Stimulated activated CD8-positive, alpha-beta memory T cell treated with anti-CD3 and anti-CD28 coated beads, Interleukin-12 subunit alpha, Interleukin-12 subunit beta, amount 100 ng/mL, for 1 hour (primary cell): ENCODE measurements around the gene MTHFD2L.

ENCODE experiments used
- DNase-seq: peaks from one replicate; pipeline ENCODE4 v3.0.0-alpha.2; 2020; ENCODE audit warnings: low read depth

Gene MTHFD2L

GRCh38 chr4:74307170-74307569 is 149.3 kb downstream of the MTHFD2L start:
- DNase-seq, result no peak

GRCh38 chr4:74308215-74308614 is 150.3 kb downstream of the MTHFD2L start, which contains the start of gene EPGN:
Gene EPGN (plus strand): TSS chr4:74308470. CDS start chr4:74308534, 64 bp downstream.
- no peak for DNase-seq

DNA sequence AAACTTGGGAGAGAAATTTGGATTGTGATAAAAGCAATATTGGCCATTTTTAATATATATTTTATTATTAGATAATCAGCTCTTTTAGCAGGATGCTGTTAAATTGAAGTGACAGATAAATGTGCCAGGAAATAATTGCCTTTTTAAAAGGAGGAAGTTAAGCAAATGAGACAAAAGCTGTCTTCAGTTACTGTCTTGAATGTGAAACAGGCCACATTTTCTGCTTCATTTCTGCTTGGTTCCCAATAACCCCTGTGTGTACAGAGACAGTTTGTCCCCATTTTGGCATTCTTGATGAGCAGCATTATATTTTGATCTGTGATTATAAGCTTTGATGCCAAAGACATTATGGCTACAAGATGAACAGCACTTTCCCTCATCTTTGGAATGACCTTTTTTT is 151.3 kb downstream of the MTHFD2L start:
- no peak for DNase-seq

DNA sequence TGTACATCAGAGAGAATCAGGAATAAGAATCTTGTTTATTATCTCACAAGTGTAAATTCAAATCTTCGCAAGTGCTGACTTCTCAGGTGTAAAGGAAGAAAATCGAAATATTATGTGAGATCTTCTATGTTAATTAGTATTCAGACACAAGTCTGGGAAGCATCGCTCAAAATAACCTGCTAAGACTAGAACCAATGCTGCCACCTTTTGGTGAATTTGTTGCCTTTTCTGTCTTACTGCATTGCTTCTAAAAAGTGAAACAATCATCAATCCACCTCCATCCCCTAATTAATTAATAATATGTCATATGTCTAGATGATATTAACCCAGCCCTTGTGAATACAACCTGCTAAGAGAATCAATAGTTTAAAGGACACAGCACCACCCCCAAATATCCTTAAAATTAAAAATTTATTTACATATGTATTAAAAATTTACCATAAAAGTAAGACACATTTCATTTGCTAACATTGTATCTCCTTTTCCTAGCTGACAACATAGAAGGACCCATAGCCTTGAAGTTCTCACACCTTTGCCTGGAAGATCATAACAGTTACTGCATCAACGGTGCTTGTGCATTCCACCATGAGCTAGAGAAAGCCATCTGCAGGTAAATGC is 153.9 kb downstream of the MTHFD2L start:
- no peak for DNase-seq

DNA sequence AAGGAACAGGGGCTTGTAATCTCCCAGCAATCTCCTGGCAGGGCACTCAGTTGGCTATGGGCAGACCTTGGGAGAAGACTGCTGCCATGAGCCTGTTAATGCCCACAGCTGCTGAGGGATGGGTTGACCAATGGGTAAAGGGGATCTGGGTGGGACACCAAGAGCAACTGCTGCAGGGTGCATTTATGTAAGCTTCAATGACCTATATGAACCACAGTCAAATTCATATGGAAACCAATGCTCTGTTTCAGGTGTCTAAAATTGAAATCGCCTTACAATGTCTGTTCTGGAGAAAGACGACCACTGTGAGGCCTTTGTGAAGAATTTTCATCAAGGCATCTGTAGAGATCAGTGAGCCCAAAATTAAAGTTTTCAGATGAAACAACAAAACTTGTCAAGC is 156.4 kb downstream of the MTHFD2L start:
- DNase-seq, result no peak

DNA sequence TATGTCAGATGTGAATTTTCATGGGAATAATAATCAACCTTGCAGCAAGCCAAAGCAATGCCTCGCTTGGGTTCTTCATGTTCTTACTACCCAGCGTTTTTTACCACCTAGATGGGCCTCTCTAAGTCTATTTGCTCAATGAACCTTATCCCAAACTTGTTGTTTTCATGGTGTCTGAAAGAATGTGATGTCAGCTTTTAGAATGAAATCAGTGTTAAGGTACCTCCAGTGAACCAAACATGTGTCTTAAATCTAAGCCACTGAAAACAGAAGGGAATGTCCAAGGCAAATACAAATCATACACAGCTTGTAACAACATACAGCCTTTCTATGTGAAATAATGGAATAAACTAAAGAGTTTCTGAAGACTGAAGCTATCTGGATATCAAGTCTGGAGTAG is 157.0 kb downstream of the MTHFD2L start:
- DNase-seq, result no peak

- DNase-seq, result no peak
Observed at GRCh38 chr4:74315376-74315775, 157.5 kb downstream of the MTHFD2L start.

- DNase-seq, result no peak
Observed at GRCh38 chr4:74316397-74316796, 158.5 kb downstream of the MTHFD2L start.

- no peak for DNase-seq
Observed at GRCh38 chr4:74317616-74318246, 159.8 kb downstream of the MTHFD2L start.

- DNase-seq, result no peak
Observed at GRCh38 chr4:74318276-74318675, 160.4 kb downstream of the MTHFD2L start.

DNA sequence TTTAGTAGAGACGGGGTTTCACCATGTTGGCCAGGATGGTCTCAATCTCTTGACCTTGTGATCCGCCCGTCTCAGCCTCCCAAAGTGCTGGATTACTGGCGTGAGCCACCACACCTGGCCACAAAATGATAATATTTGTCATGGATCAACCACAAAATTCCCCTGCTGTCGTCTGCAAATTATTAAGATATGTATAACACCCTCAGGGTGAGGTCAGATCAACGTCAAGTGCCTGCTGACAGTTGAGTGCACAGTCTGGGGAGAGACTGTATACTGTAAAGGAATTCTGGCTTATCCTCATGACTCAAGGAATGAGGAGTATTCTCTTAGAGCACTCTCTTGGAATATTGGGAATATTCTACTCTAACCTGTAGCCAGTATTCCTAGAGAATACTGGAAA is 161.6 kb downstream of the MTHFD2L start:
- DNase-seq, result no peak

DNA sequence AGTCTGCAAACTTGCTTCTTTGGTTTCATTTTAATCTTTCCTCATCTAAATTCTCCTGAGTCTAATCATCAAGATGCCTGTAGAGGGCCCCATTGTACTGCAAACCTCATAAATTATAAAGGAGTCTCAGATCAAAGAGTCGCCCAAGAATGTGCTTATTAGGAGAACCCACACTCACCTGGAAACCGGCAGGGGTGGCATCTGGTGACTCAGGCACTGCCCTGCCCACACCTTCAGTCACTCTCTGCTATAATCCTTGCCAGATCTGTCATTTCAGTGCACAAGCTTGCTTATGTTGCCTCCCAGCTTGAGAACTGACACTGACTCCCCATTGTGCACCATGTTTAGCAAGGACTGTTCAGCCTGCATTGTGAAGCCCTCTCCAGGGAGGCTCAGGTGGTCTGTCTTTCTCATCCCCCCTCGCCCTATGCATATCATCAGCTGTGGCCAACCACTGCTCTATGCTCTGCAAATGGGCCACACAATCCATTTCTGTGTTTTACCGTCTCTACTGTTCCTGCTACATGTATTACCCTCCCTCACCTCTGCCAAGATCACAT is 162.7 kb downstream of the MTHFD2L start:
- no peak for DNase-seq

- DNase-seq, result no peak
Observed at GRCh38 chr4:74322301-74322700, 164.4 kb downstream of the MTHFD2L start.

GRCh38 chr4:74323663-74324062 is 165.7 kb downstream of the MTHFD2L start:
- DNase-seq, result no peak

GRCh38 chr4:74324262-74324661 is 166.3 kb downstream of the MTHFD2L start:
- DNase-seq, result no peak

- no peak for DNase-seq
Observed at GRCh38 chr4:74325886-74326285, 168.0 kb downstream of the MTHFD2L start.

GRCh38 chr4:74327762-74328161 is 169.8 kb downstream of the MTHFD2L start:
- no peak for DNase-seq

- no peak for DNase-seq
Observed at GRCh38 chr4:74328501-74328900, 170.6 kb downstream of the MTHFD2L start.

GRCh38 chr4:74329307-74329706 is 171.4 kb downstream of the MTHFD2L start:
- DNase-seq, result no peak

DNA sequence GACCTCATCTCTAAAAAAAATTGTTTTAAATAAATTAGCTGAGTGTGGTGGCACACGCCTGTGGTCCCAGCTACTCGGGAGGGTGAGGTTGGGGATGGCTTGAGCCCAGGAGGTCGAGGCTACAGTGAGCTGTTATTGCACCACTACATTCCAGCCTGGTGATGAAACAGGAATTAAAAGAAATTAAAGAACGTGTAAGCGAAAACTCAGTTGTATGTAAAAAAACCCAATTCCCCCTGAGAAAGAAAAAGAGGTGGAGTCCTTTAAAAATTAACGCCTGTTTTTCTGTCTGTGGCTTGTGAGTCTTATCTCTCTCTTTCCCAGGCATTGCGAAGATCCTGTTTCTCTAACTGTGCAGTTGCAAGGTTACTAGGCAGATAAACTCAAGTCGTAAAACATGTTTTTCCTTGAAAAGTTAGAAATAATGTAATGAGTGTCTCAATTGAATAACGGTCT is 172.4 kb downstream of the MTHFD2L start:
- no peak for DNase-seq

- DNase-seq, result no peak
Observed at GRCh38 chr4:74331252-74331651, 173.3 kb downstream of the MTHFD2L start.

DNA sequence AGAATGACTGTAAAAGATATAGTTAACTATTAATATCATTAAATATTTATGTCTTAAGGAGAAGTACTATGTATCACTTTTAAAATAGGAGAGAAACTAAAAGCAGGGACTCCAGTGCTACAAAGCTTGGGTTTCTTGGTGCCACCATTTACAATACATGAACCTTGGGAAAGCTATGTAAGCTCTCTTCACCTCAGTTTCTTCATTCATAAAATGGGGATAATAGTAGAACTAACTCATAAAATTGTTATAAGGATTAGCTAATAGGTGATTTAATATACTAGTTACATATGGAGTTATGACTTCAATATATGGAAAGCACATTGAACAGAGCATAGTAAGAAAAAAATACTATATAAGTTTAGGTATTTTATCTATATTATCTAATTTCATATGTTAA is 174.0 kb downstream of the MTHFD2L start:
- no peak for DNase-seq

DNA sequence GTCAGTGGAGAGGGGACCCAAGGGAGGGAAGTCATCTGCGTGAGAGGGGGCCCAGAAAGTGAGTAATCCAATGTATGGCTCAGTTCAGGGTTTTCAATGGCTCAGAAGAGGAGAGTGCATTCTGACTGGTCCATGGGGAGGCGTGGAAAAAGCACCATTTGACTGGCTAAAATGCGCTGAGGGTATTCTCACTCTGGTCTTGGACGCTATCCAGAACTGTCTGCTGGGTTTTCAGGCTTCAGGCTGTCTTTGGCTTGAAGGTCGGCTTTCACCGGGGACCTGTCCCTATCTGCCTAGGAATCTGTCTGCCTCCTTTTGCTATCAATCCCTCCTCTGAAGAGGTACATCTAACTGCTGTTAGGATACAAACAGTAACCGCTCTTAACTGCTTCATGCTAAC is 176.7 kb downstream of the MTHFD2L start:
- no peak for DNase-seq
